ENCODE results near the gene PIGU.

Gene PIGU

DNA sequence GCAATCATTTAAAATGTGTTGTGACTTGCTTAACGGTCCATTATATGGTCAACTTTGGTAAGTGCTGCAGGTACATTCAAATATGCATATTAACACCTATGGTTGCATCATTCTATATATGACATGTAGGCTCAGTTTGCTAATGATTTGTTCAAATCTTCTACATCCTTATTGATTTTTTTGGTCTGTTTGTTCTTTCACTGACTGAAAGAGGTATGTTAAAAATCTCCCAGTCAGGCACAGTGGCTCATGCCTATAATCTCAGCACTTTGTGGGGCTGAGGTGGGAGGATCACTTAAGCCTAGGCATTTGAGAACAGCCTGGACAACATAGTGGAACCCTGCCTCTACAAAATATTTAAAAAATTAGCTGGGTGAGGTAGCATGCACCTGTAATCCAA lies 29.2 kb downstream of the PIGU start:
- DNase-seq (ENCODE audit: low read depth): no peak
- TF ChIP-seq, protein P1, sequence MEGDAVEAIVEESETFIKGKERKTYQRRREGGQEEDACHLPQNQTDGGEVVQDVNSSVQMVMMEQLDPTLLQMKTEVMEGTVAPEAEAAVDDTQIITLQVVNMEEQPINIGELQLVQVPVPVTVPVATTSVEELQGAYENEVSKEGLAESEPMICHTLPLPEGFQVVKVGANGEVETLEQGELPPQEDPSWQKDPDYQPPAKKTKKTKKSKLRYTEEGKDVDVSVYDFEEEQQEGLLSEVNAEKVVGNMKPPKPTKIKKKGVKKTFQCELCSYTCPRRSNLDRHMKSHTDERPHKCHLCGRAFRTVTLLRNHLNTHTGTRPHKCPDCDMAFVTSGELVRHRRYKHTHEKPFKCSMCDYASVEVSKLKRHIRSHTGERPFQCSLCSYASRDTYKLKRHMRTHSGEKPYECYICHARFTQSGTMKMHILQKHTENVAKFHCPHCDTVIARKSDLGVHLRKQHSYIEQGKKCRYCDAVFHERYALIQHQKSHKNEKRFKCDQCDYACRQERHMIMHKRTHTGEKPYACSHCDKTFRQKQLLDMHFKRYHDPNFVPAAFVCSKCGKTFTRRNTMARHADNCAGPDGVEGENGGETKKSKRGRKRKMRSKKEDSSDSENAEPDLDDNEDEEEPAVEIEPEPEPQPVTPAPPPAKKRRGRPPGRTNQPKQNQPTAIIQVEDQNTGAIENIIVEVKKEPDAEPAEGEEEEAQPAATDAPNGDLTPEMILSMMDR (IDR thresholded peaks at IDR 0.05; ENCODE audit: low read depth, low read length, missing control alignments): no peak

DNA sequence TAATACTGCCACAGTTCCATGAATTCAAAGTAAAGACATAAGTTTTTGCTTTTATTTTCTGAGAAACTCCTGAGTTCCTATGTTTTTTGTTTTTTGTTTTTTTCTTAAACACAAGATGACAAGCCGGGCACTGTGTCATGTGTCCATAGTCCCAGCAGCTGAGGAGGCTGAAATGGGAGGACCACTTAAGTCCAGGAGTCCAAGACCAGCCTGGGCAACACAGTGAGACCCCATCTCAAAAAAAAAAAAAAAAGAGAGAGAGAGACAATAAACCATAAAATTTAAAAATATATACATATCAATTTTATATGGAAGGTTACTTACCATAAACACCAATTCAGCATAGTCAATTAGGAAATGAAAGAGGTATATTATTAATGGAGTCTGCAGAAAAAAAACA lies 31.9 kb downstream of the PIGU start:
- H3K4me3 ChIP-seq (ENCODE audit: low read depth, low read length): no peak overlapping the region
- DNase-seq (ENCODE audit: low read depth): no peak
- TF ChIP-seq, protein P1 (IDR thresholded peaks at IDR 0.05; ENCODE audit: low read depth, low read length, missing control alignments): no peak

More for the DNA sequence above, 29.2 kb downstream of the PIGU start:
- no peak overlapping the region for H3K4me3 ChIP-seq (ENCODE audit: low read depth, low read length)

DNA sequence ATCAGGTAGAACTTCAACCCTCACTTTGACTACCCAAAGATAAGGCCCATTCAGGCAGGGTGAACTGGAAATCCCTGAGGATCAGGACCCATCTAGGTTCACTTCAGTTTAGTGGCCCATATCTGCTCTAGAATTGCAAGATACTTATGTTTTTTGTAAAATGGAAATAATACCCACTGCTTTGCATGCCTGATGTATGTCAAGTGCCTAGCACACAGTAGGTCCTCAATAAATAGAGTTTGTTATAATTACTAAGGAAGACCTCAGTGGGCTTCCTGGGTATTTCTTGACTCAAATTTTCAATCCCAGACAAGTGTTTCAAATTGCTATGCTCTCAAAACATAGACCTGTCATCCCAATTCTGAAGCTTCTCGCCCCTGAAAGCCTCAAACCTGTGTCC lies 32.5 kb downstream of the PIGU start:
- TF ChIP-seq, protein P1 (IDR thresholded peaks at IDR 0.05; ENCODE audit: low read depth, low read length, missing control alignments): no peak
- H3K4me3 ChIP-seq (ENCODE audit: low read depth, low read length): no peak overlapping the region
- DNase-seq (ENCODE audit: low read depth): no peak

DNA sequence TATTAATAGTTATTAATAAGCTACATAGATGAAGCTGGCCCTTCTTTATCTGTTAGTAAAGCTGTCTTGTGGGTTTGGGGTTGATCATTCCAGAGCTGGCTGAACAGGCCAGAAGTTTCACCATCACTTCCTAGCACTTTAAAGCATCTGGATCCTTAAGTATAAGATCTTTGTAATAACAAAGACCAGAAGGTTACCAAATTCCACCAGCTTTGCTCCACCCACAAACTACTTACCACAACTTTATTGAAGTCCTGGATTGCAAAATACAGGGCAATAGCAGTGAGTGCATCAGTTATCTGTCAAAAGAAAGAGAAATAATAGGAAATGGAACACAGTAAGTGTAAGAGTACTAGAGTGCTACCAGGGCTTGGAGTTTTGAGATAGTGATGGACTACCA lies 33.0 kb downstream of the PIGU start:
- no peak for DNase-seq (ENCODE audit: low read depth)
- TF ChIP-seq, protein P1 (IDR thresholded peaks at IDR 0.05; ENCODE audit: low read depth, low read length, missing control alignments): no peak
- no peak overlapping the region for H3K4me3 ChIP-seq (ENCODE audit: low read depth, low read length)

DNA sequence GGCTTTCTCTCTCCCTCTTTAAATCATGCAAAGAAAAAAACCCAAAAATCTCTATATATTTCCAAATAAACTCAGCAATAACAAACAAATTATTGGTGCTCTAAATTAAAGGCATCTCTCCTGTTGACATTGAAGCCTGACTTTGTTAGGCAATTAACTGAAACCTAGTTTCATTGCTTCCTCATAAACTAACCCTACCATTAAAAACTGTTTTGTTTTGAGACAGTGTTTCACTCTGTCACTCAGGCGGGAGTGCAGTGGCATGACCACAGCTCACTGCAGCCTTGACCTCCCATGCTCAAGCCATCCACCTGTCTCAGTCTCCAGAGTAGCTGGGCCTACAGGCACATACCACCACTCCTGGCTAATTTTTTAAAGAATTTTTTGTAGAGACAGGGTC lies 34.9 kb downstream of the PIGU start:
- TF ChIP-seq, protein P1 (IDR thresholded peaks at IDR 0.05; ENCODE audit: low read depth, low read length, missing control alignments): no peak
- DNase-seq (ENCODE audit: low read depth): no peak
- H3K4me3 ChIP-seq (ENCODE audit: low read depth, low read length): no peak overlapping the region

DNA sequence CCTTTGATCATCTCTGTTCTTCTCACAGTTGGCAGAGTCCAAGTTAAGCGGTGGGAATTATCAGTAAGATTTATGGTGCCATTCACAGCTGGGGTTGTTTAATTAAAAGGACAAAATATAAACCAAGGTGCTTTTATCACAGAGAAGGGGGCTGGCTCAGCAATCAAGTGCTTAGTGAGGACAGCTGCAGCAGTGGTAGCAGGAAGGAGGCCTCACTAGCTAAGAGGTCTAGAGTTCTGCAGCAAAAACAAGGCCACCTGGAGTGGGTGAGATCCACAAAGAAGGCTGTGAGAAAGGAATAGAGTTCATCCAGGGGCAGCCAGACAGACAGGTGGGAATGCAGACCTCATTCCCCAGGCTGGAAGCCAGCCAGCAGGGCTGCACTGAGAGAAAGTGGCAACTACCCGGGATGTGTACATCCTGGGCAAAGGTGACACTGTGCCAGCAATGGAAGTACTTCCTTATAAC lies 37.1 kb downstream of the PIGU start:
- no peak overlapping the region for H3K4me3 ChIP-seq (ENCODE audit: low read depth, low read length)
- TF ChIP-seq, protein P1 (IDR thresholded peaks at IDR 0.05; ENCODE audit: low read depth, low read length, missing control alignments): no peak
- DNase-seq (ENCODE audit: low read depth): no peak

DNA sequence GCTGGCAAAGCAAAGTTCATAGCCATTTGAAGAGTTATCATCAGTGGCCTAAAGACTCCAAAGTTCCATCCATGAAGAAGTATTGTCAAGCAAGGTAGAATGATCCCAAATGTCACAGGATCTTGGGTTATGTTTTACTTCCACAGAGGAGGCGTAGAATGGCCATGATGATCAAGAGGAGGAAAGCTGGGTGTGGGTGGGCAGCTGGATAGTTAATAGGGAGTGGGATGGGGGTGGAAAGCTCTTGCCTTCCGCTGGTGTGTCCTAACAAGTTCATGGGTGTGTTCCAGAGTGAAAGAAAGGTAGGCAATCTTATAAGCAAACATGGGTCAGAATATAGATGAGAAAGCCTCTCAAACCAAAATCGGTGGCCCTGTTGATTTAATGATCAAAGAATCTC lies 38.4 kb downstream of the PIGU start:
- no peak overlapping the region for H3K4me3 ChIP-seq (ENCODE audit: low read depth, low read length)
- no peak for DNase-seq (ENCODE audit: low read depth)
- TF ChIP-seq, protein P1 (IDR thresholded peaks at IDR 0.05; ENCODE audit: low read depth, low read length, missing control alignments): no peak
